HG02938 (cell line): ENCODE data around the gene USP8.
"Not testable (repeated sequence)": the region's sequence is repeated elsewhere in the genome, so short reads cannot be mapped to it uniquely, and the experiment has no call there.

Experiments
- ATAC-seq: cut with Tn5 transposase; IDR thresholded peaks from one replicate; pipeline ENCODE4 v1.9.1; 2021; ENCODE audit warnings: mild to moderate bottlenecking, moderate library complexity; ENCODE audit not compliant: unreplicated experiment

The USP8 gene

DNA sequence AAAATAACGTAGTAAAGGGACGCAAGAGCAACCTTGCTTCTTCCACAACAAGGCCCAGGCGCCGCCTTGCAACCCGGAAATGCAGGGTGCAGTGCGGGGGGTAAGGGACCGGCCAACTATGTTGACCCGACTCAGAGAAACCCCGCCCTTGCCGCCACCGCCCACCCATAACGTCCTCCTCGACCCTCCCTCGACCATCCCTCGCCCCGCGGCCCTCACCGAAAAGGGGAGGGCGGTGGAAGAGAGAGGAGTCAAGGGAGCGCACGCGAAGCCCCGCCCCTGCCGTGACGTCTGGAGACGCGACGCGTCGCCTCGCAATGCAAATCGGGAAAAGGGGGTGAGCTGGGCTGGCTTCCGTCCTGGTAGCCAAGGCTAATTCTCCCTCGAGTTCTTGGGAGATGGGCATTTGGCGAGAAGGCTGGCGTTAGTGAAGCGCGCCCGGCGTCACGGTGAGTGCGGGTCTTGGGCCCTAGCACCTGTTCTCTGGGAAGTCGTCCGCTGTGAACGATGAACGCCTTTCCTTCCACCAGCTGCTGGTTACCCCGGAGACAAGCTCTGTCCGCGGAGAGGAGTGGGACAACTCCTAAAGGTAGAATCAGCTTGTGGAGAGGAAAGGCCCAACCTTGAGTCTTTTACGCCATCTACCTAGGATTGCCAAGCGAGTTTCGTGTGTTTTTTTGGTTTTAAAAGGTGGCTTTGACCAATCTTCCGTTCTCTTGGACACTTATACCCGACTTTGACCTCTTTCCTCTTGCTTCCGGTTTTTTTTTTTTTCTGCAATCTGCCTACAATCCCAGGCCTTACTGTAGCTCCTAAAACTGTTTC is at the start of gene USP8:
Gene USP8, plus strand, starts transcription at position 340 of the 825 bp plus-strand sequence. CDS start 14,669 bp downstream, outside the sequence.
- ATAC-seq = peak; percentile 93

- ATAC-seq = peak; percentile 98
These were observed 46.1 kb upstream of the USP8 start for GRCh38 chr15:50377867-50378751.

DNA sequence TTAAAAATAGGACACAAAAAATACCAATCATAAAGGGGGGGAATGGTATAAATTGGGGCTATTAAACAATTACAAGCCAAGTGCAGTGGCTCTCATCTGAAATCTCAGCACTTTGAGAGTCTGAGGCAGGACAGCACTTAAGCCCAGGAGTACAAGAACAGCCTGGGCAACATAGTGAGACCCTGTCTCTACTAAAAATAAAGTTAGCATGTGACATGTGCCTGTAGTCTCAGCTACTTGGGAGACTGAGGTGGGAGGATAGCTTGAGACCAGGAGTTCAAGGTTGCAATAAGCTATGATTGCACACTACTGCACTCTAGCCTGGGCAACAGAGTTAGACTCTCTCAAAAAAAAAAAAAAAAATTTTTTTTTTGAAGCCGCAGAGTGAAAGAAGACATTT is 45.4 kb upstream of the USP8 start:
- ATAC-seq = no peak

GRCh38 chr15:50379413-50379812 is 44.8 kb upstream of the USP8 start:
- ATAC-seq = not testable (repeated sequence)

- ATAC-seq = no peak
These were observed 44.1 kb upstream of the USP8 start for GRCh38 chr15:50380089-50380488.

DNA sequence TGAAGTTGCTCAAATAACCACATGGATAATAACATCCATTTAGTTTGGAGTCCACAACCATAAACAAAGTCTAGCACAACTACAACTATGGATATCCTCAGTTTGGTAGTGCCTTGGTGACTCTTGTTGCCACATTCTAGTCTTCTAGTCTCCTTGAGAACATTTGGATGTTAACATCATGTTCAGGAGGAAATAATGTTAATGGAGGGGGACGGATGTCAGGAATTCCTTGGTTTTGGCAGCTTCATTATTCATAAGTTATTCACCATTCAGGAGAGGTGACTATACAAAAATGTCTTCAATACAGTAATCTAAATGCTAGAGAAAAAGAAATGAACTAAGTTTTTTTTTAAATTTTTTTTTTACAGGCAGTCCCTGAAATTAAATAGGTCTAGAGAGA is 42.8 kb upstream of the USP8 start:
- no peak for ATAC-seq

DNA sequence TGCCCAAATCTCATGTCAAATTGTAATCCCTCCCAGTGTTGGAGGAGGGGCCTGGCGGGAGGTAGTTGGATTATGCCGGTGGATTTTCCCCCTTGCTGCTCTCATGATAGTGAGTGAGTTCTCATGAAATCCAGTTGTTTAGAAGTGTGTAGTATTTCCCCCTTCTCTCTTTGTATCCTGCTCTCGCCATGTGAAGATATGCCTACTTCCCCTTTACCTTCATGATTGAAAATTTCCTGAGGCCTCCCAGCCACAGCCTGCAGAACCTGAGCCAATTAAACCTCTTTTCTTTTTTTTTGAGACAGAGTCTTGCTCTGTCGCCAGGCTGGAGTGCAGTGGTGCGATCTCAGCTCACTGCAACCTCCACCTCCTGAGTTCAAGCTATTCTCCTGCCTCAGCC is 41.8 kb upstream of the USP8 start:
- ATAC-seq = not testable (repeated sequence)

DNA sequence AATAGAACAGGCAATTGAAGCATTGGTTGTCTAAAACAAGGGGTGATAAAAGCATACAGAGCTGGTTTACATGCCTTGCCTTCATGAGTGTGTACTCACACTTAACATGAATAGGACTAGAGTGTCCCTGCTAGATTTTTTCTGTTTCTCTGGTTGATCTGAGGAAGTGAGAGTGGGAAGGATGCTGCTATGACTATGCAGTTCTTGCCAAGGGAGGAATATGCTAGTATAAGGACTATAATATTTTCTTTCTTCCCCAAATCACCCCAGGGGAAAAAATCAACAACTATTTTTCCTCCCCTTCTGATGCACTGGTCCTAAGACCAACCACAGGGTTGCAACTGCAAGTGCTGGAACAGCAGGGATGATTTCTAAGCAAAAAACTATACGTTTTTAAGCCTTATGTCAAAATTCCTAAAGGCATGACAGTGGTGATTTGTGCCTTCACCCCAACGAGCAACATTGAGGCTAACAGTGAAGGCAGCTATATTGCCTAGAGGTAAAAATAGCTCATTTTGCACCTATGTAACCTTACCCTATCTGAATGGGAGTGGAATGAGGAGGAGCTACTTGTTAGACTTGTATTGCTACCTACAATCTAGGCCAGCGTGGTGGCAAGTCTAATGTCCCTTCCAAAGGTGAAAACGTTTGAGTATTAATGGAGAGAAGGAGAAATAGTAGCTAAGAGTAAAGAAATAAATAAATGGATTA is 33.5 kb upstream of the USP8 start:
- no peak for ATAC-seq

DNA sequence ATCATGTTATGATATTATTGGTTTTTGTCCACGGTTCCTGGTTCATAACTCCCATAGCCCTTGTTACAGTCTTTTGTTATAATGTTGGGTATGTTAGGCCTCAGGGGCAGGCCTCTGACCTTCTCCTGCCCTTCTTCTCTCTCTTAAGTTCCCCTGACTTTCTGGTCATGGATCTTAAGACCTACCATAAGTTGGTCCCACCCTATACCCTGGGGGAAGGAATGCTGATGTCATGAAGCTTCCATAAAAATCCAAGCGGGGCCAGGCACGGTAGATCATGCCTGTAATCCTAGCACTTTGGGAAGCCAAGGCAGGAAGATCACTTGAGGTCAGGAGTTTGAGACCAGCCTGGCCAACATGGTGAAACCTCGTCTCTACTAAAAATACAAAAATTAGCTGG is 32.6 kb upstream of the USP8 start:
- ATAC-seq = not testable (repeated sequence)

DNA sequence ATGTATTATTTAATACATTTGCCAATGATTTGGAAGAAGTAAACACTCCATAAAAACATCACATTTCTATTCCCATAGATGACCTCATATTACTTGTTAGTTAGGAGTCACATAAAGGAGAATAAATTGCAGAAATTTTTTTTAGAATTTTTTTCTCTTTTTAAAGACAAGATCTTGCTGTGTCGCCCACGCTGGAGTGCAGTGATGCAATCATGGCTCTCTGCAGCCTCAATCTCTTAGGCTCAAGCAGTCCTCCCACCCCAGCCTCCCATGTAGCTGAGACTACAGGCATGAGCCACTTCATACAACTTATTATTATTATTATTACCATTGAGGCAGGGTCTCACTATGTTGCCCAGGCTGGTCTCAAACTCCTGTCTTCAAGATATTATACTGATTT is 12.3 kb upstream of the USP8 start:
- ATAC-seq = no peak

DNA sequence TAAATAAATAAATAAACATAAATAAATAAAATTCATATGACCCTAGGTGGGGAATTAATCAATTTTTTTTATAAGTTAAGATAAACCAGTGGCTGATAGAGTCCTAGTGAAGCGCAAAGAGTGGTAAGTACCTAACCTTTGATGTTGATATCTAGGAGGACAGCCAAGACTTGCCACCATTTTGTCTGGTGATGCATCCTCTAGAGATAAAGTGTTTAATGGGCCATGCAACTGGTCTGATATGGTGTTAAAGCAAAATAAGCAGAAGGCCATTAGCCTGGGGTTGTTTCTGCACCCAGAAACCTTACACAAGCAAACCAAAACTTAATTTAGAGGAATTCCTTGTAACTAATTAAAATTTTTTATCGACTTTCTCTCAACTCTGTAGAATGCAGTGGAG is 9.6 kb upstream of the USP8 start:
- ATAC-seq = no peak

DNA sequence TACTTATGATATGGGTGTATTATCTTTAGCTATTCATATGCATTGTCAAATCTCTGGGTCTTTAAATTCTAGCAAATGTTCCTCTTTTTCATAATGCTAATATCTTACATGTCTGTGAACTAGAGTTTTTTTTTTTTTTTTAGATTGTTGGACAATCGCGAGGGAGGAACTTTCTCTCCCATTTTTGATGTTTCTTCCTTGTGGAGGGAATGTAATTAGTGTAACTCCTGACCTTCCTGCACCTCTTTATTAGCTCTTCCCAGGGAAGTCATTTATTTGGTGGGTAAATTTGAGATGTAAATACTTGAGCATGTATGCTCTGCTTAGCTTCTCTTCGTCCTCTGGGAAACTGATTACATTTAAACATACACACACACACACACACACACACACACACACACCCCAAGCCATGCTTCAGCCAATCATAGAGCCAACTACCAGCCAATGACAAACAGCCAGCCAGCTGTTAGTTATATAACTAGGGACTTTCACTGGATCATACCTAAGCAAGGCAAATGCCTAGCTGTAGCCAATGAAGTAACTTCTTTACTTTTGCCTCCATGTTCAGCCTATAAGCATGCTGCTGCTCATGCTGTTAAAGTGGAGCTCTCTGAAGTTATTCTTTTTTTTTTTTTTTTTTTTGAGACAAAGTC is 8.3 kb upstream of the USP8 start:
- ATAC-seq = no peak

DNA sequence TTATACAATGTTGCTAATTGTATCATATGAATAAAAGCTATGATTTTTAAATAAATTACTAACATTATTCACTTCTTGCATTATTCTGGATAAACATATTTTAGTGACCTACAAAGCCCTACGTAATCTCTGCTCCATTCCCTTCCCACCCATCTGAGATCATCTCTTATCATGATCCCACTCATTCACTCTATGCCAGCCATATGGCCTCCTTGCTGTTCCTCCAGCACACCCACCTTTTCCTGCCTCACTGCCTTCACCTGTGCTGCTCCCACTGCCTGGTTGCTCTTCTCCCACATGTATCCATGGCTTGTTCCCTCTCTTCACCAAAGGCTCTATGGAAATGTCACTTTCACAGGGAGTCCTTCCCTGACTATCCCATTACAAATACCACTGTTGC is 7.3 kb upstream of the USP8 start:
- ATAC-seq = no peak

- ATAC-seq = no peak
These were observed 6.1 kb upstream of the USP8 start for GRCh38 chr15:50418041-50418583.

- no peak for ATAC-seq
These were observed 1.0 kb downstream of the USP8 start for GRCh38 chr15:50425219-50425618.

DNA sequence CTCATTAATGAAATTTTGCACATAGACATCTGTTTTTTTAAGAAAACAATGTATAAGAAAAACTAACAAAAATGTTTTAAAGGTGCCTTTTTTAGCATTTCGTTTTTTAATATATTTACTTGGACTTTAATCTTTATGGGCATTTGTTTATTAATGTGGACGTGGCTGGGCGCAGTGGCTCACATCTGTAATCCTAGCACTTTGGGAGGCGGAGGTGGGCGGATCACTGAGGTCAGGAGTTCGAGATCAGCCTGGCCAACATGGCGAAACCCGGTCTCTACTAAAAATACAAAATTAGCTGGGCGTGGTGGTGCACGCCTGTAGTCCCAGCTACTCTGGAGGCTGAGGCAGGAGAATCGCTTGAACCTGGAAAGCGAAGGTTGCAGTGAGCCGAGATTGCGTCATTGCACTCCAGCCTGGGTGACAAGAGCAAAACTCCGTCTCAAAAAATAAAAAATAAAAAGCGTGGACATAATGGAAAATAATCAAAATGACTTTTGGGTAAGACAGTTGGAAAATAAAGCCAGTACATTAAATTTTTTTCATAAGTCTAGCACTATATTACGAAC is 1.6 kb downstream of the USP8 start:
- not testable (repeated sequence) for ATAC-seq

DNA sequence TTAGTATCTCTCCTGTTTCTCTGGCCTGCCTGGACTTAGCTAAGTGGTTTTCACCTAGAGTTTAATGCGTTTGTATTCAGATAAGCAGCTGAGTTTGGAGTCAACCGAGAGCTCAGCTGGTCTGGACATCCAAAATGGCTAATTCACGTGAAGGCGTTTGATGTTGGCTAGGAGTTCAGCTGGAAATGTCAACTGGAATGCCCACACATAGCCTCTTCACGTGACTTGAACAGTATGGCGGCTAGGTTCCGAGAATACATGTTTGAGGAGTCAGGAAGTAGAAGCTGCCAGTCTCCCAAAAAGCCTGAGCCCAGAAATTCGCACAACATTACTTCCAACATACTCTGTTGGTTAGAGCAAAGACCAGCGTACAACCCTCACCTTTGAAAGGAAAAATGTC is 2.2 kb downstream of the USP8 start:
- ATAC-seq = no peak

GRCh38 chr15:50431204-50431603 is 7.0 kb downstream of the USP8 start:
- ATAC-seq = no peak

GRCh38 chr15:50432230-50432629 is 8.0 kb downstream of the USP8 start:
- ATAC-seq = no peak

DNA sequence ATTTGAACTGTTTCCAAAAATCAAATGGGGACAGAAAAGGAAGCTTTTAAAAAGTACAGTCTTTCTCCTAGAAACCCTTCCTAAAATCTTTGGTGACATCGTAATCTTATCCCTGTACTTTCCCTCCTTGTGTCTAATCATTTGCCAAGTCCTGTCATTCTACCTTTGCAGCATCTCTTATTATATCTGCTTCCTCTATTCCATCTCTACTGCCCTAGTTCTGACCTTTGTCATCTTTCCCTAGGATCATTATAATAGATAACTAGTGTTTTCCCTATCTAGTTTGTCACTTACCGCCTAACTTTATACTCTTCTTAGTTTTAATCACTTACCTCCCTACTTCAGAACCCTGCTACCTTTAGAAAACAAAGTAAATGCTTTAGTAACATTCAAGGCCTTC is 11.6 kb downstream of the USP8 start:
- no peak for ATAC-seq
